HG03439 (cell line): Measurements from ENCODE around the gene IGSF6.
"Not testable (repeated sequence)": the region's sequence is repeated elsewhere in the genome, so short reads cannot be mapped to it uniquely, and the experiment has no call there.

Experiments
- ATAC-seq: cut with Tn5 transposase; IDR thresholded peaks from one replicate; pipeline ENCODE4 v1.9.1; 2021; ENCODE audit warnings: mild to moderate bottlenecking, moderate library complexity; ENCODE audit not compliant: unreplicated experiment

The IGSF6 gene

DNA sequence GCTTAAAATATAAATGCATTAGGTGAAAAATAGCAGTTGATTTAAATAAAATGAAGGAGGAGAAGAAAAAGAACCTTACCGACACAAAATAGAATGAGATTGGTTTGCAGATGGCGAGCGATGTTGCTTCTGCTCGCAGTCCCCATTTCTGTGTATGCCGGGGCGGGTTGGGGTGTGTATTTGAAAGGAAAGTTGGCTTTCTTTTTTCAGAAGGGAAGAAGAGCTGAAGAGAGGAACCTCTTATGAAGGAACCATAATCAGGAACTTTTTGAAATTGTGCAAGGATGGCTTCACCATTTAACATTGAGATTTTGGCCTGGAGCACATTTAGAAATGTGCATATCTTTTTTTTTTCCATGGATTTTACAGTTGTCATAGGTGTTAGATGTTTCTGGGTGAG lies at the start of gene IGSF6:
Gene IGSF6, minus strand, starts transcription at position 156 of the 400 bp plus-strand sequence. Its CDS starts 10 bp downstream, at position 146.
- no peak for ATAC-seq

DNA sequence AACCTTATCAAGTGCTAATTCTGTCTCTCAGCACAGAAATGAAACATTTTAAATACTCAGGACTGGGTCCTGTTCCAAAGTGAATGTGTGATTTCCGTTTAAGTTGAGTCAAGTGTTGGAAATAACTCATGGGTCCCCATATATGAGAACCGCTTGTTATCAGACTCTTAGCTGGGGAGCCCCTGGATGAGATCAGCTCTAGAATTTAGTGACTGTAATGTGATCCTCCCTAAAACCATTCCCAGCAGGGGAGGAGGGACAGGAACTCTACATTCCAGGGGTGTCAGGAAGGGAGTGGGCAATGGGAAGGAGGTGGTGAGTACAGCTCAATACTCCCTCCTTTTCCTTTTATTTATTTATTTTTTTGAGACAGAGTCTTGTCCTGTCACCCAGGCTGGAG lies 48.9 kb upstream of the IGSF6 start:
- no peak for ATAC-seq

GRCh38 chr16:21698169-21699032 lies 46.0 kb upstream of the IGSF6 start:
- ATAC-seq, result no peak

DNA sequence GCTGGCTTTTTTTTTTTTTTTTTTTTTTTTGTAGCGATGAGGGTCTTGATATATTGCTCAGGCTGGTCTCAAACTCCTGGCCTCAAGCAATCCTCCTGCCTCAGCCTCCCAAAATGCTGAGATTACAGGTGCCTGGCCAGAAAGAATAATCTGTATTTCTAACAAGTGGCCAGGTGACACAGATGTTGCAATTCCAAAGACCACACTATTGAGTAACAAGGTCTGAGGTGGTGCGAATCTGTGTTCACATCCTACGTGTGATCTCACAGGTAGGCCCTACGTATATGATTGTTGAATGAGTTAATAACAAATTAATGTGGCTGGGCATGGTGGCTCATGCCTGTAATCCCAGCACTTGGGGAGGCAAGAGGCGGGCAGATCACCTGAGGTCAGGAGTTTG lies 44.6 kb upstream of the IGSF6 start:
- no peak for ATAC-seq

DNA sequence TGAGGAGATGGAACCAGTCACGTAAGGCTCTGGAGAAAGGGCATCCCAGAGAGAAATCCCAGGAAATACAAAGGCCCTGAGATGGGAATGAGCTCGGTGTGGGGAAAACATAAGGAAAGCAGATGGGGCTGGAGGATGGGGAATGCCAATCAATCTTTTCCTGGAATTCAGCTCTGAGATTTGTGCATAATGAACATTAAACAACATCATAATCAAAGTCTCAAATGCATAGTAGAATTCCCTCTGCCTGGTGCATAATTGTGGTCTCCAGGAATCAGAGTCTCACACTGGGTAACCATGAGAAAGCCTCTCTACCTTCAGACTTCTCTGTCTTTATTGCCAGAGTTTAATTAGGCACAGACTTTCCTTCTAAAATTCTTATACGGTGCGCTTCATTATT lies 42.2 kb upstream of the IGSF6 start:
- no peak for ATAC-seq

- not testable (repeated sequence) for ATAC-seq
Observed at GRCh38 chr16:21690967-21691366, 38.6 kb upstream of the IGSF6 start.

GRCh38 chr16:21689107-21689506 lies 36.7 kb upstream of the IGSF6 start:
- no peak for ATAC-seq

DNA sequence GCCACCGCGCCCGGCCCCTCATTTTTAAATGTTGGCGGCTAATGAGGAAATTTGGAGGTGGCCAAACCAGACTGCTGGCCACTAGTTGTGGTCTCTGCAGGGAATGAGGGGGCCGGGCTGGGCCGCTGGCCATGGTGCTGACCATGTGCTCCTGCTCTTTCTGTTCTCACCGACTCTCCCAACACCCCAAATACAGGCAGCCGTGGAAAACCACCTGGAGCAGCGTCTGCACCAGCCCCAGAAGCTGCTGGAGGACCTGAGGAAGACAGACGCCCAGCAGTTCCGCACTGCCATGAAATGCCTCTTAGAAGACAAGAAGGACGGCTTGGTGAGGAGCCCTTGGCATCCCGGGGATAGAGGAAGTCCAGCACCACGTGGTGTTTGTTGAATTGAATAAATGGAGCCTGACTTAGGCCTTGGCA lies 32.6 kb upstream of the IGSF6 start:
- no peak for ATAC-seq

- no peak for ATAC-seq
Observed at GRCh38 chr16:21684199-21684598, 31.8 kb upstream of the IGSF6 start.

GRCh38 chr16:21683184-21683583 lies 30.8 kb upstream of the IGSF6 start:
- no peak for ATAC-seq

DNA sequence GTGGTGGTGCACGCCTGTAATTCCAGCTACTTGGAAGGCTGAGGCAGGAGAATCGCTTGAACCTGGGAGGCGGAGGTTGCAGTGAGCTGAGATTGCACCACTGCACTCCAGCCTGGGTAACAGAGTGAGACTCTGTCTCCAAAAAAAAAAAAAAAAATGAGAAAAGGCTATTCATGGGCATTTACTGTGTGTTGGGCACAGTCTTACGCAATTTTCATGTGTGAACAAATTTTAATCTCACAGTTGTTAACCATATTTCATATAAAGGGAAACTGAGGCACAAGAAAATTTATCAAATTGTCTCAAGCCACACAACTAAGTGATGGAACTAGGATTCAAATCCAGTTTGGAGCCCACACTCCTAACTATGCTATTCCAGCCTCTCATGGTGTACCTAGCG lies 28.3 kb upstream of the IGSF6 start:
- not testable (repeated sequence) for ATAC-seq

DNA sequence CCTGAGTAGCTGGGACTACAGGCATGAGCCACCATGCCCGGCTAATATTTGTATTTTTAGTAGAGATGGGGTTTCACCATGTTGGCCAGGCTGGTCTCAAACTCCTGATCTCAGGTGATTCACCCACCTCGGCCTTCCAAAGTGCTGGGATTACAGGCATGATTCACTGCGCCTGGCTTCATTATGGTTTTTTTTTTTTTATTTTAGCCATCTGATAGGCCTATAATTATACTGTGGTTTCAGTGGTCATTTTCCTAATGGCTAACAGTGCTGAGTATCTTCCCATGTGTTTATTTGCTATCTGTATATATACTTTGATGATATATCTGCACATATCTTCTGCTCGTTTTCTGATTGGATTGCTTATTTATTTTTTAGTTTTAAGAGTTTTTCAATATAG lies 22.0 kb upstream of the IGSF6 start:
- ATAC-seq, result not testable (repeated sequence)

GRCh38 chr16:21673469-21673868 lies 21.1 kb upstream of the IGSF6 start:
- no peak for ATAC-seq

GRCh38 chr16:21667575-21667974 lies 15.2 kb upstream of the IGSF6 start:
- ATAC-seq, result no peak

- no peak for ATAC-seq
Observed at GRCh38 chr16:21666772-21667171, 14.4 kb upstream of the IGSF6 start.

- no peak for ATAC-seq
Observed at GRCh38 chr16:21664801-21665492, 12.5 kb upstream of the IGSF6 start.

DNA sequence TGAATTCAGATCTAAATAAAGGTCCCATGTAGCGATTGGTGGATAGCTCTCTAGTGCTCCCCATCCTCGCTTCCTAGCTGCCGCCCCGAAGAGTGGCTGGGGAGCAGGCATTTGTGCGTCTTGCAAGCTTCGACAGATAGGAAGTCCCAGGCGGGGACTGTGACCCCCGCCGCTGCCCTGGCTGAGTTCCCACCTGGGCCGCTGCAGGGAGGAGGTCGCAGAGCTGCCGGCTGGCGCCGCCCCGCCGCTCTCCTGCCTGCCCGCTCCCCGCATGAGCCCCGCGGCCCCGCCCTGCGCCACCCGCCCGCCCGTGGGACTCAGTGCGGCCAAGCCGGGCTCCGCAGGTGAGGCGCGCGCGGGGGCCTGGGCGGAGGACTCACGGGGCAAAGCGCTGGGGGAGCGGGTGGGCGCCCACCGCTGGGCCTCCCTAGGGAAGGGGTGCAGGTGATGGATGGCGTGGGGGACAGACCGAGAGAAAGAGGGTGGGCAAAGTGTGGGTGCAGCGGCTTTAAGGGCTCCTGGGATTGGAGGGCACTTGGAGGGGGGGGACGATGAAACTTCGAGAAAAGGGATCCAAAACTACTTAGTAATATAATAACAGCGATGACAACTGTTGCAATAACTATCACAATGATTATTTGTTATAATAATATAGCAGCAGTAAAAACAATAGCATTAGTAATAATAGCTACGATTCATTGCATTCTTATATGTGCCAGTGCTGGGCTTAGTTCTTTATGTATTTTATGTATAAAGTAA lies 11.7 kb upstream of the IGSF6 start, which contains the start of gene OTOA:
Gene OTOA, plus strand, starts transcription at position 80 of the 759 bp plus-strand sequence. CDS start 14,547 bp downstream, outside the sequence.
- ATAC-seq, result no peak

- ATAC-seq, result no peak
Observed at GRCh38 chr16:21659124-21659523, 6.7 kb upstream of the IGSF6 start.

- ATAC-seq, result no peak
Observed at GRCh38 chr16:21656795-21657768, 4.7 kb upstream of the IGSF6 start.

DNA sequence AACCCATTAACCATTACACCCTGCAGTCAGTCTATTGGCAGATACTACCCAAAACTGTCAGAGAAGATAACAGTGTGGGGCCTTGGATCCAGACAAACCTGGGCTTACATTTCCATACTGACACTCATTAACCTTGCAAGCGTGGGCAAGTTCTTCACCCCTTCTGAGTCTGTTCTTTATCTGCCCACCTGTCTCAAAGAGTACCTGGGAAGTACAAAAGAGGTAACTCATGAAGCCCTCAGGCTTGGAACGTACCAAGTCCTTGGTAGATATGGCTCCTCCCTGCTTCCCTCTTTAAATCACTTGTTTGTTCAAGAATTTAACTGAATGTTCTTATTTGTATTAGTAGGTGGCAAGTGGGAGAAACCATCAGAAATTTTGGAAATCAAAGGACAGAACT lies 2.5 kb upstream of the IGSF6 start:
- no peak for ATAC-seq
